Cardiac septum (tissue), 1 donor: ENCODE measurements around the gene XIRP1. TPM values are rescaled to one million over a fixed set of nuclear protein-coding genes. Genes with fewer than 3 reads are reported as not detected.
A peak's percentile ranks its signal among the peaks of the same experiment; 100 is the strongest.
"Not testable (repeated sequence)": the region's sequence is repeated elsewhere in the genome, so short reads cannot be mapped to it uniquely, and the experiment has no call there.

ENCODE experiments used
- DNase-seq: peaks from one replicate; pipeline ENCODE4 v3.0.0-alpha.2; 2020; ENCODE audit warnings: low spot score
- intact Hi-C: fragments of 100-400 bp; cut with DNase I; formaldehyde crosslinking; loops from one replicate; pipeline ENCODE4 v1.14.0; 2022
- total RNA-seq: library from RNA; stranded (reverse); fragmentation: NEBNext Ultra II Directional; extraction: Animal tissue kit (Norgen Biotek cat#: 25700); gene quantifications from one replicate; pipeline ENCODE4 v1.2.1, GENCODE V29; 2021
- donor health status: DM: no; HTN: no; CAD: no.

Gene XIRP1
- total RNA-seq, 1 donor from 2014 or later: 1,123 TPM

- intact Hi-C loops: no loop called here
- DNase-seq: no peak
These were observed 18.9 kb downstream of the XIRP1 start for GRCh38 chr3:39173318-39174125.

- intact Hi-C loops: no loop called here
- DNase-seq: no peak
These were observed 20.5 kb downstream of the XIRP1 start for GRCh38 chr3:39171860-39172259.

- intact Hi-C loops, DNase-seq: not testable (repeated sequence)
These were observed 21.5 kb downstream of the XIRP1 start for GRCh38 chr3:39170877-39171276.

GRCh38 chr3:39170461-39170860, 21.9 kb downstream of the XIRP1 start:
- intact Hi-C loops: no loop called here
- no peak for DNase-seq

- intact Hi-C loops: no loop called here
- no peak for DNase-seq
These were observed 22.7 kb downstream of the XIRP1 start for GRCh38 chr3:39169712-39170111.

- DNase-seq: no peak
- intact Hi-C loops: no loop called here
These were observed 24.1 kb downstream of the XIRP1 start for GRCh38 chr3:39168156-39168780.

GRCh38 chr3:39166932-39167532, 25.4 kb downstream of the XIRP1 start:
- intact Hi-C loops: no loop called here
- DNase-seq: no peak

GRCh38 chr3:39166134-39166710, 26.2 kb downstream of the XIRP1 start:
- no peak for DNase-seq
- intact Hi-C loops: no loop called here

GRCh38 chr3:39165518-39165917, 26.9 kb downstream of the XIRP1 start:
- DNase-seq: no peak
- intact Hi-C loops: no loop called here

GRCh38 chr3:39164414-39164813, 28.0 kb downstream of the XIRP1 start:
- intact Hi-C loops: no loop called here
- DNase-seq: no peak

- intact Hi-C loops: no loop called here
- no peak for DNase-seq
These were observed 34.2 kb downstream of the XIRP1 start for GRCh38 chr3:39158148-39158715.

GRCh38 chr3:39157359-39157758, 35.0 kb downstream of the XIRP1 start:
- DNase-seq: no peak
- intact Hi-C loops: no loop called here

- DNase-seq: no peak
- intact Hi-C loops: no loop called here
These were observed 36.0 kb downstream of the XIRP1 start for GRCh38 chr3:39156421-39156820.

GRCh38 chr3:39154280-39155021, 37.9 kb downstream of the XIRP1 start:
- intact Hi-C loops: no loop called here
- no peak for DNase-seq

GRCh38 chr3:39153977-39154279, 38.5 kb downstream of the XIRP1 start:
- DNase-seq: no peak
- intact Hi-C loops: no loop called here

- peak; percentile 83 for DNase-seq
- intact Hi-C loops: no loop called here
These were observed 41.4 kb downstream of the XIRP1 start for GRCh38 chr3:39150803-39151631.

GRCh38 chr3:39150148-39150802, 42.1 kb downstream of the XIRP1 start:
- no peak for DNase-seq
- intact Hi-C loops: no loop called here

GRCh38 chr3:39149498-39150147, 42.8 kb downstream of the XIRP1 start:
- DNase-seq: no peak
- intact Hi-C loops: no loop called here
